Skeletal muscle tissue (tissue), 4 donors: ENCODE results near the gene ALDH1L1. TPM values are rescaled to one million over a fixed set of nuclear protein-coding genes. Genes with fewer than 3 reads are reported as not detected.

Experiments used
- H3K27ac ChIP-seq: one replicate; pipeline ENCODE4 v1.7.0; 2013; ENCODE audit warnings: mild to moderate bottlenecking, low read depth, low read length, inconsistent platforms
- H3K27me3 ChIP-seq, 3 donors: one replicate each; pipeline ENCODE4 v1.7.0; 2013; ENCODE audit warnings: low read length in 3 of 3; ENCODE audit not compliant: control insufficient read depth in 3 of 3, insufficient read depth in 3 of 3
- H3K36me3 ChIP-seq, 3 donors: one replicate each; pipeline ENCODE4 v1.7.0; 2013; ENCODE audit warnings: low read length in 3 of 3; ENCODE audit not compliant: control insufficient read depth in 3 of 3, insufficient read depth in 3 of 3
- H3K4me1 ChIP-seq, 3 donors: one replicate each; pipeline ENCODE4 v1.7.0; 2013; ENCODE audit warnings: low read length in 3 of 3, mild to moderate bottlenecking in 3 of 3; ENCODE audit not compliant: control insufficient read depth in 3 of 3, insufficient read depth in 3 of 3
- H3K4me3 ChIP-seq, 3 donors: one replicate each; pipeline ENCODE4 v1.7.0; 2013; ENCODE audit warnings: low read length in 3 of 3
- H3K9ac ChIP-seq, 3 donors: one replicate each; pipeline ENCODE4 v1.7.0; 2013; ENCODE audit warnings: low read length in 3 of 3, mild to moderate bottlenecking in 3 of 3, moderate library complexity in 2 of 3, low read depth in 1 of 3
- H3K9me3 ChIP-seq, 3 donors: one replicate each; pipeline ENCODE4 v1.7.0; 2013; ENCODE audit warnings: low read length in 3 of 3; ENCODE audit not compliant: control insufficient read depth in 3 of 3
- total RNA-seq: library from RNA; depleted of rRNA; stranded (reverse); fragments of >200 nt; gene quantifications from one replicate; pipeline ENCODE4 v1.2.3, GENCODE V29; 2014
- donor health status: Osteomylitis.

ALDH1L1 gene
- total RNA-seq, 1 donor from 2014 or later: 2.6 TPM

- H3K27ac ChIP-seq: no peak overlapping the region
Observed at GRCh38 chr3:126208606-126209256, 28.3 kb upstream of the ALDH1L1 start.

GRCh38 chr3:126208182-126208581 is 27.8 kb upstream of the ALDH1L1 start:
- no peak overlapping the region for H3K27ac ChIP-seq
- no peaks in the 10 kb centered on the region for H3K9me3 ChIP-seq
- H3K9ac ChIP-seq: no peak overlapping the region
- H3K4me3 ChIP-seq: peak overlapping the region in 1 of 3 donors; percentile 23
- H3K4me1 ChIP-seq: peaks cover 11% of the 10 kb centered on the region in 3 donors
- no peaks in the 10 kb centered on the region for H3K36me3 ChIP-seq
- H3K27me3 ChIP-seq: peaks cover 0 to 6% (median 0%) of the 10 kb centered on the region in 3 donors

More at GRCh38 chr3:126208606-126209256, 28.3 kb upstream of the ALDH1L1 start:
- peaks cover 14 to 17% (median 15%) of the 10 kb centered on the region in 3 donors for H3K4me1 ChIP-seq
- H3K27me3 ChIP-seq: peaks cover 0 to 6% (median 0%) of the 10 kb centered on the region in 3 donors
- H3K9ac ChIP-seq: no peak overlapping the region
- H3K9me3 ChIP-seq: no peaks in the 10 kb centered on the region
- no peaks in the 10 kb centered on the region for H3K36me3 ChIP-seq
- H3K4me3 ChIP-seq: peak overlapping the region in 1 of 3 donors; percentile 23

GRCh38 chr3:126207166-126207565 is 26.8 kb upstream of the ALDH1L1 start:
- H3K4me3 ChIP-seq: no peak overlapping the region
- no peak overlapping the region for H3K9ac ChIP-seq
- peaks cover 0 to 6% (median 0%) of the 10 kb centered on the region in 3 donors for H3K27me3 ChIP-seq
- H3K9me3 ChIP-seq: no peaks in the 10 kb centered on the region
- no peak overlapping the region for H3K27ac ChIP-seq
- H3K36me3 ChIP-seq: no peaks in the 10 kb centered on the region
- H3K4me1 ChIP-seq: peaks cover 10 to 11% (median 11%) of the 10 kb centered on the region in 3 donors

- no peaks in the 10 kb centered on the region for H3K9me3 ChIP-seq
- peaks cover 0 to 6% (median 0%) of the 10 kb centered on the region in 3 donors for H3K27me3 ChIP-seq
- H3K27ac ChIP-seq: no peak overlapping the region
- no peak overlapping the region for H3K4me3 ChIP-seq
- H3K36me3 ChIP-seq: no peaks in the 10 kb centered on the region
- no peak overlapping the region for H3K9ac ChIP-seq
- peaks cover 10 to 11% (median 11%) of the 10 kb centered on the region in 3 donors for H3K4me1 ChIP-seq
Observed at GRCh38 chr3:126205717-126206655, 25.6 kb upstream of the ALDH1L1 start.

GRCh38 chr3:126202680-126203079 is 22.3 kb upstream of the ALDH1L1 start:
- Histone ChIP-seq H3K9me3 (no peaks in the 10 kb centered on the region), H3K4me1 (peaks cover 0 to 6% (median 4%) of the 10 kb centered on the region in 3 donors), H3K36me3 (no peaks in the 10 kb centered on the region), H3K27ac (no peak overlapping the region), H3K9ac (no peak overlapping the region), H3K27me3 (peaks cover 0 to 6% (median 0%) of the 10 kb centered on the region in 3 donors), H3K4me3 (no peak overlapping the region)

- no peak overlapping the region for H3K27ac ChIP-seq
- peaks cover 0 to 6% (median 0%) of the 10 kb centered on the region in 3 donors for H3K27me3 ChIP-seq
- H3K9ac ChIP-seq: no peak overlapping the region
- H3K4me3 ChIP-seq: no peak overlapping the region
- H3K4me1 ChIP-seq: peaks cover 0 to 6% (median 4%) of the 10 kb centered on the region in 3 donors
- no peaks in the 10 kb centered on the region for H3K9me3 ChIP-seq
- H3K36me3 ChIP-seq: no peaks in the 10 kb centered on the region
Observed at GRCh38 chr3:126202276-126202675, 21.9 kb upstream of the ALDH1L1 start.

GRCh38 chr3:126201168-126201567 is 20.8 kb upstream of the ALDH1L1 start:
- H3K9ac ChIP-seq: no peak overlapping the region
- H3K9me3 ChIP-seq: no peaks in the 10 kb centered on the region
- H3K36me3 ChIP-seq: no peaks in the 10 kb centered on the region
- H3K4me1 ChIP-seq: peaks cover 0 to 6% (median 4%) of the 10 kb centered on the region in 3 donors
- peaks cover 0 to 6% (median 0%) of the 10 kb centered on the region in 3 donors for H3K27me3 ChIP-seq
- H3K4me3 ChIP-seq: no peak overlapping the region
- no peak overlapping the region for H3K27ac ChIP-seq

- H3K9ac ChIP-seq: no peak overlapping the region
- H3K9me3 ChIP-seq: no peaks in the 10 kb centered on the region
- H3K27me3 ChIP-seq: peaks cover 0 to 6% (median 0%) of the 10 kb centered on the region in 3 donors
- H3K27ac ChIP-seq: no peak overlapping the region
- no peak overlapping the region for H3K4me3 ChIP-seq
- H3K36me3 ChIP-seq: no peaks in the 10 kb centered on the region
- peaks cover 0 to 6% (median 4%) of the 10 kb centered on the region in 3 donors for H3K4me1 ChIP-seq
Observed at GRCh38 chr3:126200534-126200933, 20.1 kb upstream of the ALDH1L1 start.

- Histone ChIP-seq H3K9me3 (no peaks in the 10 kb centered on the region), H3K4me3 (no peak overlapping the region), H3K27ac (no peak overlapping the region), H3K27me3 (no peaks in the 10 kb centered on the region), H3K9ac (no peak overlapping the region), H3K4me1 (peaks cover 0 to 6% (median 4%) of the 10 kb centered on the region in 3 donors), H3K36me3 (no peaks in the 10 kb centered on the region)
Observed at GRCh38 chr3:126199256-126199655, 18.9 kb upstream of the ALDH1L1 start.
